GM21825 (cell line): ENCODE results near the gene PDE6B.

Source experiments
- ATAC-seq: cut with Tn5 transposase; IDR thresholded peaks from one replicate; pipeline ENCODE4 v1.9.1; 2021; ENCODE audit warnings: mild to moderate bottlenecking, moderate library complexity; ENCODE audit not compliant: unreplicated experiment

PDE6B gene

DNA sequence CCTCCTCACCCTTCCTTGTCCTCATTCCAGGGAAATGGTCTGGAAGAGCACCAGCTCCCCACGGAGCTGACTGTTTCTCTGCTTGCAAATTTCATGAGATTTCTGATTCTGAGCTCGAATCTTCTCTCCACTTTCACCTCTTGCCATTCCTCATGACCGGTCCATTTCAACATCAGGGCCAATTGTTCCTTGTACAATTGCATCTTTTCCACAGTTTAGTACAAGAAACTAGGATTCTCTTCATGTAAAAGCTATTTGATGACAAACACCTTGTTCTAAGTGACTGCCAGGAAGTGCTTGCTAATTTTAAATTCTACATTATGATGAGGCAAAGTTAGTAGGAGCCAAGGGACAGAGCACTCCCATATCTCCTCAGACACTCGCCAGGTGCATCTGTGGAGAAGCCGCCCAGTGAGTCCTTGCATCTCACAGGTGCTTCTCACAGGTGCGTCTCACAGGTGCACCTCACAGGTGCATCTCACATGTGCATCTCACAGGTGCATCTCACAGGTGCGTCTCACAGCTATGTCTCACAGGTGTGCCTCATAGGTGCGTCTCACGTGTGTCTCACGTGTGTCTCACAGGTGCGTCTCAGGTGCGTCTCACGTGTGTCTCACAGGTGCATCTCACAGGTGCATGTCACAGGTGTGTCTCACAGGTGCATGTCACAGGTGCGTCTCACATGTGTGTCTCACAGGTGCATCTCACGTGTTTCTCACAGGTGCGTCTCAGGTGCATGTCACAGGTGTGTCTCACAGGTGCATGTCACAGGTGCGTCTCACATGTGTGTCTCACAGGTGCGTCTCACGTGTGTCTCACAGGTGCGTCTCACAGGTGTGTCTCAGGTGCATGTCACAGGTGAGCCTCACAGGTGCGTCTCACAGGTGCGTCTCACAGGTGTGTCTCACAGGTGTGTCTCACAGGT, 3.0 kb upstream of the PDE6B start:
- ATAC-seq: no peak

DNA sequence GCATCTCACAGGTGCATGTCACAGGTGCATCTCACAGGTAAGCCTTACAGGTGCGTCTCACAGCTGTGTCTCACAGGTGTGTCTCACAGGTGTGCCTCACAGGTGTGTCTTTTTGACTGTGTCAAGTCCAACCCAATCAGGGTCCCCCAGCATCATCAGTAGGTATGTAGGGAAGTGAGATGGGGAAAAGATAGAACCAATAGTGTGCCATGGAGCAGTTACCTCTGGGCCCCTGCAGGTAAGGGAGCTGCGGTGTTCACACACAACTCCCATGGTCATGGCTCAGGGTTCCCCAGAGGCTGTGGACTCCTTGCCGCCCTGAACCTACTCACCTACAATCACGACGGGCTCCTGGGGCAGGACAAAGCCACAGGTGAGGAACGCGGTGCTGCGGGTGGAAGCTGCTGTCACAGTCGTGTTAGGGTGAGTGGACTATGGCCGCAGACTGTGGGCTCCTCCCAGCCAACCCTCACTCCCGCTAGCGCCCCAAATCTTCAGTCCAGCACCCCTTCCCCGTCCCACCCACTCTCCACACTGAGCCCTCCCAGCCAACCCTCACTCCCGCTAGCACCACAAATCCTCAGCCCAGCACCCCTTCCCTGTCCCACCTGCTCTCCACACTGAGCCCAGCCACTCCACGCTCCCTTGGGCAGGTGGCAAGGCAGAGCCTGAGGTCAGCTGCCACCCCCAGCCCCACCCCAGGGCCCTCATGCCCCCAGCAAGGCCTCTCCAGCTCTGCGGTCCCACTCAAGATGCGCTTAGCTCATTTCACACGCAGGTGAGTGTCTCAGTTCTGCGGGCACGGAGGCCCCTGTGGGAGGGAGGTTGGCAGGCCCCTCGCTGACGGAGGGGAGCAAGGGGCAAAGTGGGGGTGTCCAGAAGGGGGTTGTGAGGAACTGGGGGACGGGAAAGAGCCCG, 2.1 kb upstream of the PDE6B start:
- no peak for ATAC-seq

- no peak for ATAC-seq
These were observed 1.3 kb upstream of the PDE6B start for GRCh38 chr4:623914-624566.

- no peak for ATAC-seq
These were observed 323 bp downstream of the PDE6B start for GRCh38 chr4:625631-626161.

DNA sequence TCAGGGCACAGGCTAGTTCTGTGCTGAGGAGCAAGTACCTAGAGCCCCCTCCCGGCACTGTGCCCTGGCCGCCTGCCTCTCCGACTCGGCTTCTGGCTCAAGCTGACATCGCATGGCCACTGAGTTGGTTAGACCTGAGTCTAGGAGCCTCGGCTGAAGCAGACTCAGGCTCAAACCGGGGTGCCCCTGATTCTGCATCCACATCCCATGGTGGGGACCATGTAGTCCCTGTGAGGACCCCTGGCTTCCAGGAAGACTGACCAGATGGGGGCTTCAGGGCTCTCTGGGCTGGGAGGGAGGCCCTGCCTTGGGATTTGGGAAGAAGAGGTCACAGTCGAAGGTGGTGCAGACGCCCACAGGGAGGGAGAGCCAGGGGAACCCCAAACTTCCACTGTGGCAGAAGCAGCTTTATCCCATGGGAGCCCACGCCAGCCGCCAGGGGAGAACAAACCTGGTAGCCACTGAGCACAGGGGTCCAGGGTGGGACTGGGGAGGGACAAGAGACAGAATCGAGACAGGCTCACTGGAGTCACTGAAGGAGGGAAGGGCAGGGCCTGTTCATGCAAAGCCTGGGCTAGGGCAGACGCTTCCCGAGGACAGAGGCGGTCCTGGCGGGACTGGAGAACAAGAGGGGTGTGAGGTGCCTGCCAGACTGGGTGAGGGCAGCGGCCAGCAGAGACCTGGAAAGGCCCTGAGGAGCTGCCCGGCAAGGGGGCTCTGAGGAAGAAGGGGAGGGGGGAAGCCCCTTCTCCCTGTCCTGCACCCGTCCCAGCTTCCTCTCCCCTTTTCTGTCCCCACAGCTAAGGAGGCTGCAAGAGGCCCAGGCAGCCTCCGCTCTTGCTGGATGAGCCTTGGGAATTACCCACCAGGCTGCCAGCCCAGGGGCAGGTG, 1.1 kb downstream of the PDE6B start:
- no peak for ATAC-seq

DNA sequence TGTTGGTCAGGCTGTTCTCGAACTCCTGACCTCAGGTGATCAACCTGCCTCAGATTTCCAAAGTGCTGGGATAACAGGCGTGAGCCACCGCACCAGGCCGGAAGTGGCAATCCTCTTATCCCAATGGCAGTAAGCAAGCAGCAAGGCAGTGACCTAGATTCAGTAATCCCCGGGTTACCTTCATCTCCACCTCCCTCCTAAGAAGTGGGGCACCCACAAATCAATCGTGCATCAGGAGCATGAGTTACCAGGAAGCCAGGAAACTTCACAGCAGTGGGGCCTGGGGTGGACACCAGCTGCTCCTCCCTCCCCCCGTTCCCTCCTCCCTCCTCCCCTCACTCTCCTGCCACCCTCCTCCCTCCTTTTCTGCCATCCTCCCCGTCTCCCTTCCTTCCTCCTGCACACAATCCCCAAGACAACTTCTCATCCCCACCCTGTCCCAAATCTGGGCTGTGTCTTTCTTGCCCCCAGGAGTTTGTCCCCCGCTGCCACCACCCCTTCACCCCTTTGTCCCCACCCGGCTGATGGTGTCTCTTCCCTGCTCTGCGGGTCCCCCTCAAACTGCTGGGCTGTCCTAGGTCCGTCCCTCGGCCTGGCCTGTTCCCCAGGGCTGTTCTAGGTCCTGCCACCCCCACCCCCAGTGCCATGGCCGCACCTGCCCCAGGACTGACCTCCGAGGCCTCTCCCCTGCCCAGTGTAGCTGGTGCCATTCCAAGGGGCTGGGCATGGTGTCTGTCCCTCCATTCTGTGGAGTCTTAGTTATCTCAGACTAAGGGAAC, 2.2 kb downstream of the PDE6B start:
- ATAC-seq: no peak

DNA sequence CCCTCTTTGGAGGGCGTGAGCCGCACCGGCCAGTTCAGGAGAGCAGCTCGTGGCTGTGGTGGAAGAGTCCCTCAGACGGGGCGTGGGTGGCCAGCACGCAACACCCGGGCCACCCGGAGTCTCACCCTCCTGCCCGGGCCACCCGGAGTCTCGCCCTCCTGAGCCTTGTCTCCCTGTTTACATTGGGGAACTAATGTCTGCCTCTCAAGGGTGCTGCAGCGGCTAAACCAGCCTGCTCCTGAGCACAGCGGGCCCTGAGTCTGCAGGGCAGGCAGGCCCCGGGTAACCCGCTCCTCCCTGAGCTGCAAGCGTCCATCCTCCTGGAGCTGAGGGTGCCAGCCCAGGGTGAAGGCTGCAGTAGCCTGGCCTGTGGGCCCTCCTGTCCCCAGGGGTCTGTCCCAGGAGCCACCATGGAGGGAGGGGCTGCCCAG, 3.0 kb downstream of the PDE6B start:
- no peak for ATAC-seq

DNA sequence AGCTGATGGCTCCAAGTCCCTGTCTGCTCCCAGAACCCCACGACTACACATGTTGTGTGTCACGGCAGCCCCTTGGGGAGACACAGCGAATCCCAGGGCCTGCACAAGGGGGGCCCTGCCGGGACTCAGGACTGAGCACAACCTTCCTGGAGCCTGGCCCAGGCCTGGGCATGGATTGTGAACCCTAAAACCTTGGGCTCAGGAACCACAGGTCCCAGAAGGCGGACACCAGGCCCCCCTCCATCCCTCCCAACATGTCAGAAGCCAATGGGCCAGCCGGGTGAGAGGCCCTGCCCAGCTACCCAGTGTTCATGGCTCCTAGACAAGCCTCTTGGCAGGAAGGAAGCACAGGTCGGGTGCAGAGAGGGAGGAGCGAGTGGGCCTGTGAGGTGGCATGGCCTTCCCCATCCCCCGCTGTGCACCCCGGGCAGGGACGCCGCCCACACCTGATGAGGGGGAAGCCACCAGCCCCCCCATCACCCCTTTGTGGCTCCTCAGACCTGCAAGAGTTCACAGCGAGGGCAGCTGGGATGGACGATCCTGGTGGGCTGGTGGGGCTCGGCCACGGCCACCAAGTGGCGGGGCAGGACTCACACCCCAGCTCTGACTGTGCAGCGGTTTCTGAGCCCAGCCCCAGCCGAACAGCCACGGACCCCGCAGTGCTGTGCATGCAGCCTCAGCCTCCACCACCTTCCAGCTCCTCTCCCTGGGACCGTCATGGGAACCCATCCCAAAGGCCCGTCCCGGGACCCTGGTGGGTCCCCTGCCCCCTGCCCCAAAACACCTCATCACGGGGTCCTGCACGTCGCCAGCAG, 3.7 kb downstream of the PDE6B start:
- no peak for ATAC-seq

DNA sequence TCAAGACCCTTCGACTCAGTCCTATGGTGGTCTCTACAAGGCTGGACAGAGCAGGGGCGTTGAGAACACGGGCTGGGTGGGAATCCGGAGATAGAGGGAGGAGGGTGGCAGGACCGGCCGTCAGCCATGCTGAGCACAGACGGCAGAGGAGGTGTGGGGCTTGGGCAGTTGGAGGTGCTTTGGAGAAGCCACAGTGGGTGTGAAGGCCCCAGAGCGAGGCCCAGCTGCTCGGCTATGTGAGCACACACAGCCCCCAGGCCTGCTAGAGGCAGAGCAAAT, 4.2 kb downstream of the PDE6B start:
- no peak for ATAC-seq

DNA sequence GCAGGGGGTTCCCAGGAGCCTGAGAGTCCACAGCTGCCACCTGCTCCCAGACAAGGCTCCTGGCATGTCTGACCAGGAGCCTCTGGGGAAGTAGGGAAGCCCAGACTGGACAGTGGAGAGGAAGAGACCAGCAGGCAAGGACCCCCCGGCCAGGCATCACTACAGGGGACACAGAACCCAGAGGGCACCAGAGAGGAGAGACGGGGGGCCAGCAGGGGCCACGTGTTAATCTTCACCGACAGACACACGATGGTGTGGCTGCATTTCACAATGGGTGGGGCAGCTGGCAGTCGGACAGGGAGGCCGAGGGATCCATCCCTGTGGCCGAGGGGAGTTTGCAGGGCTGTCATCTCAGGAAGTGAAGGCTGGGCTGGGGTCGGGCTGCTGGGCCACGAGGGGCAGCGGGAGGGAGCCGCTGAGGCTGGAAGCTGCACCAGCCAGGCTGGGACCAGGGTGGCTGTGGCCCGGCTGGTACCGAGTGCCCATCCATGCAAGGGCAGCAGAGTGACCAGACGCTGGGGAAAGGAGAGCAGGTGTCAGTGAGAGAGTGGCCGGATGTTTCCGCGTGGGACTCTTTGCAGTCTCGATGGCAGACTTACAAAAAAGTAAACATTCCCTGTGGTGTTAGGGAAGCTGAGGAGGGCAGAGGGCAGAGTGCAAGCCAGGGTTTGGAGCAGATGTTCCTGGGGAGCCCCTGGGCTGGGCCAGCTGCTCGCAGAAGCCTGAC, 4.7 kb downstream of the PDE6B start:
- no peak for ATAC-seq

DNA sequence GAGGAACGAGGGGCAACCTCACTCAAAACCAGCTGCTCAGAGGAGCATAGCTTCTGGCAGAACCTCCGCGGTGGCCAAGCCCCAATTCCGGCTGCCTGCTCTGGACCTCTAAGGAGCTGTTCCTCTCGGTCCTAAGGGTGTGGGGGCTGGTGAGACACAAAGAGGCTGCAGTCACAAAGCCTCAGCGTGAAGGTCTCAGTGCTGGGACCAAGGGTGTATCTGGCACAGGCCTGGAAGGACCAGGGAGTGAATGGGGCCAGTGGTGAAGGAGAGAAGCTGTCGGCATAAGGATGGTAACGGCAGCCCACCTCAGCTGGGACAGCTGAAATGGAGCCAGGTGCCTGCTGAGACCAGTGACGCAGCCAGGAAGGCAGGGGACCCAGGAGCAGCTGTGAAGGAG, 5.3 kb downstream of the PDE6B start:
- no peak for ATAC-seq

DNA sequence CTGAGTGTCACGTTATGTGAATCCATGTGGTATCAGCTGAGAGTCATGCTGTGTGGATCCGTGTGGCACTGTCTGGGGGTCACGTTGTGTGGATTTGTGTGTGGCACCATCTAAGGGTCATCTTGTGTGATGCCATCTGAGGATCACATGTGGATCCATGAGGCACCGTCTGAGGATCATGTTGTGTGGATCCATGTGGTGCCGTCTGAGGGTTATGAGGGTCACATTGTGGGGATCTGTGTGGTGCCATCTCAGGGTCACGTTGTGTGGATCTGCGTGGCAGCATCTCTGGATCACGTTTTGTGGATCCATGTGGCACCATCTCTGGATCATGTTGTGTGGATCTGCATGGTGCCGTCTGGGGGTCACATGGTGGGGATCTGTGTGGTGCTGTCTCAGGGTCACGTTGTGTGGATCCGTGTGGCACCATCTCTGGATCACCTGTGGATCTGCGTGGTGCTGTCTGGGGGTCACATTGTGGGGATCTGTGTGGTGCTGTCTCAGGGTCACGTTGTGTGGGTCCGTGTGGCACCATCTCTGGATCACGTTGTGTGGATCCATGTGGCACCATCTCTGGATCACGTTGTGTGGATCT, 6.9 kb downstream of the PDE6B start:
- ATAC-seq: no peak

GRCh38 chr4:632926-633325, 7.6 kb downstream of the PDE6B start:
- ATAC-seq: no peak

DNA sequence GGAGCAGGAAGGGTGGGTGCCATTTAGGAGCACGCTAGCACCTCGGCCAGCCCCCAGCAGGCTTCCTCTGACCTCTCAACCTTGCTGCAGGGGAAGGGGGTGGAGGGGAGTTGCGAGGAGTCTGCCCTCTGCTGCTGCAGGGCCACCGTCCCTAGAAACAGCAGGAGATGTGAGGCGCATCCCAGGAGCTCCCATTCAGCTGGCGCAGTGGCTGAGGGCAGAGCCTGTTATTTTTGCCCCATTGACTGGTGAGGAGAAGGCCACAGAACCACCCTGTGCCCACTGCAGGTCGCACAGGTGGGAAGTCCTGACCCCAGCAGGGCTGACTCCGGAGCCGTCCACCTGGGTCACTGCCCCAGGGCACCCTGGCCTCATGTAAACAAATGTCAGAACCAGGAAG, 8.0 kb downstream of the PDE6B start:
- ATAC-seq: no peak

- no peak for ATAC-seq
These were observed 8.7 kb downstream of the PDE6B start for GRCh38 chr4:633976-634598.

- no peak for ATAC-seq
These were observed 9.2 kb downstream of the PDE6B start for GRCh38 chr4:634599-634985.
